GM13976 (cell line): ENCODE results near the gene PGAM2.

ENCODE experiments used
- DNase-seq: peaks from one replicate; pipeline ENCODE4 v3.0.0; 2012; ENCODE audit warnings: low spot score
- CTCF ChIP-seq: IDR thresholded peaks from 2 replicates; pipeline ENCODE4 v1.5.1; 2012; ENCODE audit warnings: borderline replicate concordance, mild to moderate bottlenecking; ENCODE audit not compliant: insufficient read depth; ENCODE audit errors: extremely low read depth, missing control alignments, control extremely low read depth
- in situ Hi-C: fragments of 300-500 bp; cut with MboI; formaldehyde crosslinking; loops from one replicate; pipeline ENCODE4 v1.12.0; 2022; ENCODE audit warnings: low sequenced_read_pairs, mixed read lengths, inconsistent platforms; ENCODE audit not compliant: unreplicated experiment

The PGAM2 gene

DNA sequence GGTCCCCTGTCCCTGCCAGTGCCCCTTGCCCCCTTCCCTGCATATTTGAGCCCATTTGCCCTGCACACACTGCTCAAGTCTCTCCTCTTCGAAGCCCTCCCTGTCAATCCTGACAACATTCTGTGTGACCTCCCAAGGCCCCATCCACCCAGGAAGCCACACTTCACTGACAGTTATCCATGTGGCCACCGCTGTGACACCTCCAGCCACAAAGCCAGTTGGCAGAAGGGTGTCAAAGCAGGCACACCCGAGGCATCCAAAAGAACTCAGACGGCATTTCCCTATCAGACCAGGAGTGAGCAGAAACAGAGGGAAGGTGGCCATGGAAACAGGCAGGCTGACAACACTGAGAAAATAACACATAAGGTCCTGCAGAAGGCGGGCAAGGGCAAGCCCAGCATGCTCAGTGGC is 12.3 kb upstream of the PGAM2 start:
- TF ChIP-seq CTCF: no peak
- DNase-seq: no peak
- in situ Hi-C loops: no loop called here

- in situ Hi-C loops: no loop called here
- no peak for DNase-seq
- no peak for TF ChIP-seq CTCF
Measured at GRCh38 chr7:44077061-44077460, 11.7 kb upstream of the PGAM2 start.

DNA sequence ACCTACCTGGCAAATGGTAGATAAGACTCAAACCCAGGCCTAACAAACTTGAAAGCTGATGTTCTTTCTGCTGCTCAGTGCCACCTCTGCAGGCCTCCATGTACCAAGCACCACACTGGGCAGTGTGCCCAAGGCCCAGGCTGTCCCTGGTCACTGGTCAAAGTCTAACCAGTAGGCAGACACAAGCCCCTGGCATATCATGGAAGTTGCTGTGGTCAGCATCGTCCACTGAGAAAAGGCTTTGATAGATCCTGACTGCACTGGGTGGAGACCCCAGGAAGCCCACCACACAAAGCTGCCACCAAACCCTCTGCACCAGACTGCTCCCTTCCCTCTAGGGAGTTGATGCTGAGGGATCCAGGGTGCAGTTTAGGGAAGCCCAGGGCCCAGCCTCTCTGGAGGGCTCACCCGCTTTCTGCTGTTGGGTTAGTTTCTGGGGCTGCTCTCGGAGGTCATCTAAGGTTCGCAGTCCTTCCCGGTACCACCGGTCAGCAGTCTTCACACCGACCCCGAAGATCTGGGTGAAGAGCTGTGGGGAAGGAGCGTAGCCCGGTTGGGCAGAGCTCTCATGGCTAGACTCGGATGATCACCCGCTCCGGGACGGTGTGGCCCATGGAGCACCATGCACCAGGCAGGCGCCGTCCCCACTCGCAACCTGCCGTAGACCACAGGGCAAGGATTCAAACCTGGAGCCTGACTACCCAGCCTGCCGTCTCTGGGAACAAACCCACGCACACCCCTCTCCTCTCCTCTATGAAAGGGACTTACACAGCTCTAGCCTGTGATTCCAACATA is 10.9 kb upstream of the PGAM2 start:
- in situ Hi-C loops: no loop called here
- no peak for DNase-seq
- TF ChIP-seq CTCF: no peak

GRCh38 chr7:44075296-44076075 is 10.1 kb upstream of the PGAM2 start:
- no peak for TF ChIP-seq CTCF
- in situ Hi-C loops: no loop called here
- no peak for DNase-seq

- no peak for DNase-seq
- TF ChIP-seq CTCF: no peak
- in situ Hi-C loops: no loop called here
Measured at GRCh38 chr7:44074349-44074695, 9.0 kb upstream of the PGAM2 start.

DNA sequence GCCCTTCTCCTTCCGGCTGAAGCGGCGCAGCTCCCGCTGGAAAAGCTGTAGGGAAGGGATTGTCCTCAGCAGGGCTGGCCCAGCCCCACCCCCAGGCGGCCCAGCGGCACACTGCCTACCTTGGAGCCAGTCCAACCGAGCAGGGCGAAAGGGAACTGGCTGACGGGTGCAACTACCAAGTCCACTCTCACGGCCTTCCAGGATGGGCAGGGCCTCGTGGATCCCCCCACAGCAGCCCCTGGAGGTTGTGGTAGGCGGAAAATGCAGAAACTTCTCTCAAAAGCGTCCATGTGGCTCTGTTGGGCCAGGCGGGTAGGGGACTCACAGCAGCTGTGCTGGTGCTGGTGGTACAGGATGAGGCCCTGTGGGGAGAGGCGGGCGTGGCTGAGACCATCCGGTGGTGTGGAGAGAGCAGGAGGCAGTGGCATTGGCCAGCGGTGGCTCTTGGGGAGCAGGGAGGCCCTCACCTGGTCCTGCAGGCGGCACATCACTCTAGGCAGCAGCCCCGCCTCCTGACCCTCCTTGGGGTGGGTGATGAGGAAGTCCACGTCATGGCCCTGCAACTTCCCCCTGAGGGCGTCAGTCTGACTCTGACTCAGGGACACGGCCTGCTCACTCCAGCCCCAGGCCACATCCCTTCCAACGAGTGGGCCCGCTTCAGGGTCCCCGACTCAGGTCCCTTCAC is 8.4 kb upstream of the PGAM2 start:
- in situ Hi-C loops: no loop called here
- peak; percentile 87 for DNase-seq
- no peak for TF ChIP-seq CTCF
